ENCODE results near the gene SDE2. TPM values are rescaled to one million over a fixed set of nuclear protein-coding genes. Genes with fewer than 3 reads are reported as not detected.
"Not testable (repeated sequence)": the region's sequence is repeated elsewhere in the genome, so short reads cannot be mapped to it uniquely, and the experiment has no call there.

The SDE2 gene
- total RNA-seq, 1 experiment from 2014 or later = 21.8 TPM

- Histone ChIP-seq H3K9me2 (replicated peaks; ENCODE audit: insufficient read depth, low read length) (no peaks in the 10 kb centered on the region), H3K27ac (ENCODE audit: low read length) (no peak within 1 kb of the TSS), H3K9me3 (ENCODE audit: low read length) (no peaks in the 10 kb centered on the region), H3K4me2 (ENCODE audit: low read depth, low read length, poor library complexity, severe bottlenecking) (no peak within 1 kb of the TSS), H3K79me2 (ENCODE audit: low read length) (no peaks in the 10 kb centered on the region), H3K9ac (ENCODE audit: low read length) (no peak within 1 kb of the TSS), H3K4me1 (ENCODE audit: low read length) (peaks cover 15% of the 10 kb centered on the region), H3K27me3 (ENCODE audit: low read length) (no peaks in the 10 kb centered on the region), H3K4me3 (ENCODE audit: low read length) (no peak within 1 kb of the TSS), H2AFZ (ENCODE audit: low read length) (no peak within 1 kb of the TSS), H4K20me1 (ENCODE audit: insufficient read depth, low read depth, low read length) (no peaks in the 10 kb centered on the region), H3K36me3 (ENCODE audit: insufficient read depth, low read length) (no peaks in the 10 kb centered on the region)
- DNase-seq = no peak
Observed at GRCh38 chr1:225941187-225941941, 57.8 kb downstream of the SDE2 start, which contains the start of gene LEFTY2. LEFTY2 (minus strand) TSS chr1:225941220; CDS start chr1:225941140, 80 bp downstream.

GRCh38 chr1:225940385-225941151 is 58.6 kb downstream of the SDE2 start:
- Histone ChIP-seq H3K9me2 (replicated peaks; ENCODE audit: insufficient read depth, low read length) (no peaks in the 10 kb centered on the region), H3K4me2 (ENCODE audit: low read depth, low read length, poor library complexity, severe bottlenecking) (no peak overlapping the region), H3K9me3 (ENCODE audit: low read length) (no peaks in the 10 kb centered on the region), H3K36me3 (ENCODE audit: insufficient read depth, low read length) (no peaks in the 10 kb centered on the region), H3K27me3 (ENCODE audit: low read length) (no peaks in the 10 kb centered on the region), H3K27ac (ENCODE audit: low read length) (no peak overlapping the region), H3K4me3 (ENCODE audit: low read length) (no peak overlapping the region), H3K9ac (ENCODE audit: low read length) (no peak overlapping the region), H2AFZ (ENCODE audit: low read length) (no peak overlapping the region), H3K4me1 (ENCODE audit: low read length) (peaks cover 15% of the 10 kb centered on the region), H4K20me1 (ENCODE audit: insufficient read depth, low read depth, low read length) (no peaks in the 10 kb centered on the region), H3K79me2 (ENCODE audit: low read length) (no peaks in the 10 kb centered on the region)
- DNase-seq = no peak

- not testable (repeated sequence) for H3K9me2 ChIP-seq (replicated peaks; ENCODE audit: insufficient read depth, low read length); H3K9ac ChIP-seq (ENCODE audit: low read length); H3K27ac ChIP-seq (ENCODE audit: low read length); H3K79me2 ChIP-seq (ENCODE audit: low read length); H2AFZ ChIP-seq (ENCODE audit: low read length); DNase-seq; H4K20me1 ChIP-seq (ENCODE audit: insufficient read depth, low read depth, low read length); H3K27me3 ChIP-seq (ENCODE audit: low read length); H3K9me3 ChIP-seq (ENCODE audit: low read length); H3K36me3 ChIP-seq (ENCODE audit: insufficient read depth, low read length); H3K4me2 ChIP-seq (ENCODE audit: low read depth, low read length, poor library complexity, severe bottlenecking); H3K4me3 ChIP-seq (ENCODE audit: low read length)
- H3K4me1 ChIP-seq (ENCODE audit: low read length) = peaks cover 13% of the 10 kb centered on the region
Observed at GRCh38 chr1:225939939-225940310, 59.2 kb downstream of the SDE2 start.

GRCh38 chr1:225939097-225939938 is 59.8 kb downstream of the SDE2 start:
- H3K27ac ChIP-seq (ENCODE audit: low read length); H3K9me2 ChIP-seq (replicated peaks; ENCODE audit: insufficient read depth, low read length); H3K79me2 ChIP-seq (ENCODE audit: low read length); H3K4me3 ChIP-seq (ENCODE audit: low read length); H3K9ac ChIP-seq (ENCODE audit: low read length); H3K27me3 ChIP-seq (ENCODE audit: low read length); H3K4me2 ChIP-seq (ENCODE audit: low read depth, low read length, poor library complexity, severe bottlenecking); H3K9me3 ChIP-seq (ENCODE audit: low read length); H2AFZ ChIP-seq (ENCODE audit: low read length); H3K4me1 ChIP-seq (ENCODE audit: low read length); DNase-seq; H3K36me3 ChIP-seq (ENCODE audit: insufficient read depth, low read length); H4K20me1 ChIP-seq (ENCODE audit: insufficient read depth, low read depth, low read length): not testable (repeated sequence)

- DNase-seq = no peak
- no peaks in the 10 kb centered on the region for H3K79me2 ChIP-seq (ENCODE audit: low read length)
- no peak overlapping the region for H3K4me2 ChIP-seq (ENCODE audit: low read depth, low read length, poor library complexity, severe bottlenecking)
- H2AFZ ChIP-seq (ENCODE audit: low read length) = no peak overlapping the region
- H3K9ac ChIP-seq (ENCODE audit: low read length) = no peak overlapping the region
- no peak overlapping the region for H3K27ac ChIP-seq (ENCODE audit: low read length)
- no peak overlapping the region for H3K4me3 ChIP-seq (ENCODE audit: low read length)
- peaks cover 7% of the 10 kb centered on the region for H3K4me1 ChIP-seq (ENCODE audit: low read length)
- H3K36me3 ChIP-seq (ENCODE audit: insufficient read depth, low read length) = no peaks in the 10 kb centered on the region
- no peaks in the 10 kb centered on the region for H3K9me2 ChIP-seq (replicated peaks; ENCODE audit: insufficient read depth, low read length)
- no peaks in the 10 kb centered on the region for H3K9me3 ChIP-seq (ENCODE audit: low read length)
- H4K20me1 ChIP-seq (ENCODE audit: insufficient read depth, low read depth, low read length) = no peaks in the 10 kb centered on the region
- no peaks in the 10 kb centered on the region for H3K27me3 ChIP-seq (ENCODE audit: low read length)
Observed at GRCh38 chr1:225937048-225937968, 61.8 kb downstream of the SDE2 start.

- Histone ChIP-seq H3K27ac (ENCODE audit: low read length) (no peak overlapping the region), H3K4me2 (ENCODE audit: low read depth, low read length, poor library complexity, severe bottlenecking) (no peak overlapping the region)
Observed at GRCh38 chr1:225936523-225936922, 62.6 kb downstream of the SDE2 start.

GRCh38 chr1:225936086-225936485 is 63.1 kb downstream of the SDE2 start:
- not testable (repeated sequence) for H3K36me3 ChIP-seq (ENCODE audit: insufficient read depth, low read length); H3K9me2 ChIP-seq (replicated peaks; ENCODE audit: insufficient read depth, low read length); H3K4me3 ChIP-seq (ENCODE audit: low read length); H3K9me3 ChIP-seq (ENCODE audit: low read length); H3K79me2 ChIP-seq (ENCODE audit: low read length); H3K9ac ChIP-seq (ENCODE audit: low read length); H3K4me2 ChIP-seq (ENCODE audit: low read depth, low read length, poor library complexity, severe bottlenecking); H4K20me1 ChIP-seq (ENCODE audit: insufficient read depth, low read depth, low read length); H3K27ac ChIP-seq (ENCODE audit: low read length); H3K27me3 ChIP-seq (ENCODE audit: low read length); DNase-seq; H2AFZ ChIP-seq (ENCODE audit: low read length); H3K4me1 ChIP-seq (ENCODE audit: low read length)

More at GRCh38 chr1:225936523-225936922, 62.6 kb downstream of the SDE2 start:
- no peaks in the 10 kb centered on the region for H3K79me2 ChIP-seq (ENCODE audit: low read length)
- H4K20me1 ChIP-seq (ENCODE audit: insufficient read depth, low read depth, low read length) = no peaks in the 10 kb centered on the region
- no peak for DNase-seq
- no peaks in the 10 kb centered on the region for H3K36me3 ChIP-seq (ENCODE audit: insufficient read depth, low read length)
- no peak overlapping the region for H3K9ac ChIP-seq (ENCODE audit: low read length)
- no peaks in the 10 kb centered on the region for H3K9me3 ChIP-seq (ENCODE audit: low read length)
- H3K27me3 ChIP-seq (ENCODE audit: low read length) = no peaks in the 10 kb centered on the region
- no peak overlapping the region for H3K4me3 ChIP-seq (ENCODE audit: low read length)
- peaks cover 7% of the 10 kb centered on the region for H3K4me1 ChIP-seq (ENCODE audit: low read length)
- H3K9me2 ChIP-seq (replicated peaks; ENCODE audit: insufficient read depth, low read length) = no peaks in the 10 kb centered on the region
- no peak overlapping the region for H2AFZ ChIP-seq (ENCODE audit: low read length)
